ENCODE data around the gene MOGAT3.
A peak's percentile ranks its signal among the peaks of the same experiment; 100 is the strongest.

MOGAT3 gene

DNA sequence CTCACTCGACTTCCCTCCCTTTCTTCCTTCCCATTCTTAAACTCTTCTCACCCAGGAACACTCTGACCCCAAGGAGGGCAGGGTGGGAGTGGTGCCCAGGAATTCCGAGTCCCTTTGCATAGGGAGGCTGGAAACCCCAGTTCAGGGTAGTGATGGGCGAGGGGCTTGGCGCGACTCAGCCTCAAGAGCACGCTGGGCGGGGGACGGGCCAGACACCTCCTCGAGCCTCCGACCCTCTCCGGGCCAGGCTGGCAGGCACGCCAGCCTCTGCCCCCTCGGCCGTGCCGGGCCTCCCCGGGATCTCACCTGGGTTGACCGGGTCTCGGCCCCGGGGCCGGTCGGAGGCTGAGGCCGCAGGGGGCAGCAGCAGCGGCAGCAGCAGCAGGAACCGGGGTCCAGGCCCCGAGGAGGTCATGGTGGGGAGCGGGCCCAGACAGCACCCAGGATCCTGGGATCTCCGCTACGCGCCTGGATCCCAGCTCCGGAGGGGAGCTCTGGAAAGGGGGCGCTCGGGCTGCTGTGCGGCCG is 16.1 kb upstream of the MOGAT3 start:
- Histone ChIP-seq H3F3A (ENCODE audit: control insufficient read depth, insufficient read depth) (no peaks in the 10 kb centered on the region), H3K36me3 (ENCODE audit: control insufficient read depth, low read length) (no peaks in the 10 kb centered on the region), H3K4me1 (ENCODE audit: control insufficient read depth, low read length) (peaks cover 19% of the 10 kb centered on the region), H4K20me1 (ENCODE audit: control insufficient read depth, insufficient read depth, low read depth, low read length) (no peaks in the 10 kb centered on the region), H3K9me3 (ENCODE audit: control insufficient read depth, insufficient read depth, low read length) (no peaks in the 10 kb centered on the region), H3K27me3 (ENCODE audit: control insufficient read depth, low read length) (no peaks in the 10 kb centered on the region), H3K9me2 (replicated peaks; ENCODE audit: control insufficient read depth, low read length) (no peaks in the 10 kb centered on the region), H3K27ac (ENCODE audit: low read depth, low read length) (no peak overlapping the region), H3K4me3 (ENCODE audit: low read length) (peak overlapping the region; percentile 79), H3K79me2 (ENCODE audit: control insufficient read depth, low read length) (peaks cover 35% of the 10 kb centered on the region), H3K4me2 (ENCODE audit: low read length) (peak overlapping the region; percentile 82)
- TF ChIP-seq EZH2phosphoT487 (IDR thresholded peaks at IDR 0.05; ENCODE audit: borderline replicate concordance, low read length): no peak
- TF ChIP-seq CTCF (IDR thresholded peaks at IDR 0.05; ENCODE audit: low read depth, low read length, poor library complexity, severe bottlenecking): peak; percentile 57

GRCh38 chr7:101216001-101216859 is 15.4 kb upstream of the MOGAT3 start:
- Histone ChIP-seq H3K27me3 (ENCODE audit: control insufficient read depth, low read length) (no peaks in the 10 kb centered on the region), H3K27ac (ENCODE audit: low read depth, low read length) (no peak overlapping the region), H3K4me1 (ENCODE audit: control insufficient read depth, low read length) (peaks cover 19% of the 10 kb centered on the region), H3K36me3 (ENCODE audit: control insufficient read depth, low read length) (no peaks in the 10 kb centered on the region; the same call in 1 of the 2 replicates), H3K9me3 (ENCODE audit: control insufficient read depth, insufficient read depth, low read length) (no peaks in the 10 kb centered on the region), H3K4me2 (ENCODE audit: low read length) (peak overlapping the region; percentile 82), H3F3A (ENCODE audit: control insufficient read depth, insufficient read depth) (no peaks in the 10 kb centered on the region), H3K9me2 (replicated peaks; ENCODE audit: control insufficient read depth, low read length) (no peaks in the 10 kb centered on the region), H3K4me3 (ENCODE audit: low read length) (peak overlapping the region; percentile 79), H4K20me1 (ENCODE audit: control insufficient read depth, insufficient read depth, low read depth, low read length) (no peaks in the 10 kb centered on the region), H3K79me2 (ENCODE audit: control insufficient read depth, low read length) (peaks cover 29% of the 10 kb centered on the region)
- TF ChIP-seq EZH2phosphoT487 (IDR thresholded peaks at IDR 0.05; ENCODE audit: borderline replicate concordance, low read length): no peak
- no peak for TF ChIP-seq CTCF (IDR thresholded peaks at IDR 0.05; ENCODE audit: low read depth, low read length, poor library complexity, severe bottlenecking)

GRCh38 chr7:101212014-101212413 is 11.2 kb upstream of the MOGAT3 start:
- H4K20me1 ChIP-seq (ENCODE audit: control insufficient read depth, insufficient read depth, low read depth, low read length): no peaks in the 10 kb centered on the region
- no peaks in the 10 kb centered on the region for H3K27me3 ChIP-seq (ENCODE audit: control insufficient read depth, low read length)
- H3K27ac ChIP-seq (ENCODE audit: low read depth, low read length): no peak overlapping the region
- no peaks in the 10 kb centered on the region for H3K9me3 ChIP-seq (ENCODE audit: control insufficient read depth, insufficient read depth, low read length)
- H3K36me3 ChIP-seq (ENCODE audit: control insufficient read depth, low read length): no peaks in the 10 kb centered on the region; the same call in 1 of the 2 replicates
- H3F3A ChIP-seq (ENCODE audit: control insufficient read depth, insufficient read depth): no peaks in the 10 kb centered on the region
- no peak overlapping the region for H3K4me3 ChIP-seq (ENCODE audit: low read length)
- 0 out of 2 replicates have a peak, but pooled peaks cover 2% of the 10 kb centered on the region for H3K79me2 ChIP-seq (ENCODE audit: control insufficient read depth, low read length)
- TF ChIP-seq CTCF (IDR thresholded peaks at IDR 0.05; ENCODE audit: low read depth, low read length, poor library complexity, severe bottlenecking): no peak
- no peak for TF ChIP-seq EZH2phosphoT487 (IDR thresholded peaks at IDR 0.05; ENCODE audit: borderline replicate concordance, low read length)
- H3K9me2 ChIP-seq (replicated peaks; ENCODE audit: control insufficient read depth, low read length): no peaks in the 10 kb centered on the region
- no peak overlapping the region for H3K4me2 ChIP-seq (ENCODE audit: low read length)
- H3K4me1 ChIP-seq (ENCODE audit: control insufficient read depth, low read length): peaks cover 8% of the 10 kb centered on the region

Measured in DOHH2 (cell line).